PC-3 (cell line): ENCODE results near the gene RXFP2. TPM values are rescaled to one million over a fixed set of nuclear protein-coding genes. Genes with fewer than 3 reads are reported as not detected.

Experiments used
- ATAC-seq: fragments of 200-7000 bp; cut with Tn5 transposase; 2 replicates; pipeline ENCODE4 v1.9.1; 2020; ENCODE audit warnings: mild to moderate bottlenecking, moderate library complexity
- BruUV-seq: library from RNA; stranded (reverse); fragments of 400-500 nt; replicated peaks from 2 replicates; lab custom pipeline; 2021; lab: Mats Ljungman, UMichigan
- CTCF ChIA-PET: fragments of 300-600 bp; sonication (Branson Sonifier 250); formaldehyde crosslinking; loops from one replicate; lab custom pipeline; 2022; ENCODE audit warnings: antibody characterized with exemption; lab: Charles Lee
- POLR2A ChIA-PET: fragments of 300-600 bp; sonication (Branson Sonifier 250); formaldehyde crosslinking; loops from one replicate; lab custom pipeline; 2022; ENCODE audit warnings: antibody characterized with exemption; ENCODE audit not compliant: unreplicated experiment; lab: Charles Lee
- DNase-seq: peaks from one replicate; pipeline ENCODE4 v3.0.0-alpha.2; 2015
- H2AFZ ChIP-seq: fragments of 300-600 bp; sonication (generic); 2 replicates; pipeline ENCODE4 v1.6.0; 2016; ENCODE audit warnings: antibody characterized with exemption, low read length
- H3F3A ChIP-seq: fragments of 300-600 bp; sonication (generic); one replicate; pipeline ENCODE4 v1.6.0; 2017; ENCODE audit warnings: antibody characterized with exemption, low read length, control low read depth, mild to moderate bottlenecking; ENCODE audit not compliant: unreplicated experiment
- H3K27ac ChIP-seq: fragments of 300-600 bp; sonication (generic); 2 replicates; pipeline ENCODE4 v1.5.1; 2016; ENCODE audit warnings: mild to moderate bottlenecking, low read length
- H3K27me3 ChIP-seq: fragments of 300-600 bp; sonication (generic); 2 replicates; pipeline ENCODE4 v1.6.1; 2016; ENCODE audit warnings: low read length, mixed read lengths
- H3K36me3 ChIP-seq: fragments of 300-600 bp; sonication (generic); 2 replicates; pipeline ENCODE4 v1.6.1; 2016; ENCODE audit warnings: low read depth, mixed run types, low read length, mixed read lengths
- H3K4me1 ChIP-seq: fragments of 300-600 bp; sonication (generic); 2 replicates; pipeline ENCODE4 v1.5.1; 2016; ENCODE audit warnings: low read length; ENCODE audit not compliant: insufficient read depth
- H3K4me2 ChIP-seq: fragments of 300-600 bp; sonication (generic); 2 replicates; pipeline ENCODE4 v1.6.0; 2016; ENCODE audit warnings: low read length
- H3K4me3 ChIP-seq: fragments of 300-600 bp; sonication (generic); 2 replicates; pipeline ENCODE4 v1.5.1; 2016; ENCODE audit warnings: mild to moderate bottlenecking, low read length, mixed read lengths
- H3K79me2 ChIP-seq: fragments of 300-600 bp; sonication (generic); 2 replicates; pipeline ENCODE4 v1.6.1; 2017; ENCODE audit warnings: low read length, mixed read lengths
- H3K9ac ChIP-seq: fragments of 300-600 bp; sonication (generic); 2 replicates; pipeline ENCODE4 v1.6.0; 2016; ENCODE audit warnings: mild to moderate bottlenecking, low read length
- H3K9me2 ChIP-seq: fragments of 300-600 bp; sonication (generic); replicated peaks from 2 replicates; pipeline ENCODE4 v1.6.1; 2016; ENCODE audit warnings: mixed run types, low read length, mixed read lengths
- H3K9me3 ChIP-seq: fragments of 300-600 bp; sonication (generic); 2 replicates; pipeline ENCODE4 v1.6.1; 2016; ENCODE audit warnings: low read length, mixed read lengths
- H4K20me1 ChIP-seq: fragments of 300-600 bp; sonication (generic); 2 replicates; pipeline ENCODE4 v1.6.1; 2016; ENCODE audit warnings: low read length, mixed read lengths
- CTCF ChIP-seq: fragments of 300-600 bp; sonication (generic); conservative IDR thresholded peaks from 2 replicates; pipeline ENCODE4 v1.5.1; 2017; ENCODE audit warnings: antibody characterized with exemption, low read depth, mild to moderate bottlenecking, low read length
- EZH2 ChIP-seq: fragments of 300-600 bp; sonication (generic); IDR thresholded peaks from one replicate; pipeline ENCODE4 v1.6.1; 2017; ENCODE audit warnings: antibody characterized with exemption, mild to moderate bottlenecking, low read length; ENCODE audit not compliant: unreplicated experiment
- EZH2phosphoT487 ChIP-seq: fragments of 300-600 bp; sonication (generic); IDR thresholded peaks from 2 replicates; pipeline ENCODE4 v1.6.1; 2018; ENCODE audit warnings: mild to moderate bottlenecking, antibody characterized with exemption, low read length, borderline replicate concordance
- intact Hi-C: fragments of 100-400 bp; cut with micrococcal nuclease; formaldehyde crosslinking; loops from 2 replicates; pipeline ENCODE4 v1.9.0; 2023
- total RNA-seq: library from RNA; depleted of rRNA; stranded (reverse); fragments of >200 nt; gene quantifications from 2 replicates; pipeline ENCODE4 v1.2.3, GENCODE V29; 2014

The RXFP2 gene
- total RNA-seq, 1 experiment from 2014 or later, result not detected

GRCh38 chr13:31699650-31700049, 39.7 kb upstream of the RXFP2 start:
- no peak for TF ChIP-seq EZH2
- TF ChIP-seq CTCF, result no peak
- TF ChIP-seq EZH2phosphoT487, result no peak
- Histone ChIP-seq H3K9me2 (no peaks in the 10 kb centered on the region), H3K4me1 (no peaks in the 10 kb centered on the region), H3K4me3 (no peak overlapping the region), H3K4me2 (no peak overlapping the region), H4K20me1 (no peaks in the 10 kb centered on the region), H3K9me3 (no peaks in the 10 kb centered on the region), H3K36me3 (no peaks in the 10 kb centered on the region), H3K27me3 (peaks cover 21% of the 10 kb centered on the region), H3K9ac (no peak overlapping the region), H2AFZ (no peak overlapping the region), H3K27ac (no peak overlapping the region), H3F3A (no peaks in the 10 kb centered on the region), H3K79me2 (no peaks in the 10 kb centered on the region)
- BruUV-seq, result no TSS peak
- DNase-seq (no peak), ATAC-seq (no peak)
- intact Hi-C loops, result no loop called here
- ChIA-PET POLR2A (interaction anchor here (0.6 kb wide), 1 partner anchor 205 kb away, joined by 15 read pairs; no protein-coding TSS in a partner anchor), CTCF (no interaction called here)

- ATAC-seq (no peak), DNase-seq (no peak)
- Histone ChIP-seq H3K4me1 (no peaks in the 10 kb centered on the region), H4K20me1 (no peaks in the 10 kb centered on the region), H3K9me3 (no peaks in the 10 kb centered on the region), H3K9me2 (no peaks in the 10 kb centered on the region), H3K79me2 (no peaks in the 10 kb centered on the region), H3K4me2 (no peak overlapping the region), H3K9ac (no peak overlapping the region), H3K27me3 (peaks cover 21% of the 10 kb centered on the region), H3K36me3 (no peaks in the 10 kb centered on the region), H3K27ac (no peak overlapping the region), H2AFZ (no peak overlapping the region), H3K4me3 (no peak overlapping the region), H3F3A (no peaks in the 10 kb centered on the region)
- POLR2A ChIA-PET, result no interaction called here
- intact Hi-C loops, result no loop called here
- TF ChIP-seq CTCF (no peak), EZH2 (no peak), EZH2phosphoT487 (no peak)
- no TSS peak for BruUV-seq
- CTCF ChIA-PET, result no interaction called here
These were observed 35.5 kb upstream of the RXFP2 start for GRCh38 chr13:31703780-31704179.

- no peak for ATAC-seq
- H3K27ac ChIP-seq, result no peak overlapping the region
- DNase-seq, result no peak
- POLR2A ChIA-PET, result no interaction called here
- no peaks in the 10 kb centered on the region for H3K4me1 ChIP-seq
- H3K9me2 ChIP-seq, result no peaks in the 10 kb centered on the region
- peaks cover 18% of the 10 kb centered on the region for H3K27me3 ChIP-seq
- H3K79me2 ChIP-seq, result no peaks in the 10 kb centered on the region
- H4K20me1 ChIP-seq, result no peaks in the 10 kb centered on the region
- no peaks in the 10 kb centered on the region for H3K9me3 ChIP-seq
- intact Hi-C loops, result no loop called here
- no peak overlapping the region for H3K4me2 ChIP-seq
- CTCF ChIA-PET, result no interaction called here
- H3K9ac ChIP-seq, result no peak overlapping the region
- H3F3A ChIP-seq, result no peaks in the 10 kb centered on the region
- no peaks in the 10 kb centered on the region for H3K36me3 ChIP-seq
- H3K4me3 ChIP-seq, result no peak overlapping the region
- no TSS peak for BruUV-seq
- TF ChIP-seq EZH2phosphoT487 (no peak), EZH2 (no peak), CTCF (no peak)
- H2AFZ ChIP-seq, result no peak overlapping the region
These were observed 33.2 kb upstream of the RXFP2 start for GRCh38 chr13:31706105-31706504.
